ENCODE measurements around the gene AP1G2. TPM values are rescaled to one million over a fixed set of nuclear protein-coding genes. Genes with fewer than 3 reads are reported as not detected.

AP1G2 gene
- total RNA-seq, 6 donors from 2014 or later: 73.9 to 418 (median 140) TPM

DNA sequence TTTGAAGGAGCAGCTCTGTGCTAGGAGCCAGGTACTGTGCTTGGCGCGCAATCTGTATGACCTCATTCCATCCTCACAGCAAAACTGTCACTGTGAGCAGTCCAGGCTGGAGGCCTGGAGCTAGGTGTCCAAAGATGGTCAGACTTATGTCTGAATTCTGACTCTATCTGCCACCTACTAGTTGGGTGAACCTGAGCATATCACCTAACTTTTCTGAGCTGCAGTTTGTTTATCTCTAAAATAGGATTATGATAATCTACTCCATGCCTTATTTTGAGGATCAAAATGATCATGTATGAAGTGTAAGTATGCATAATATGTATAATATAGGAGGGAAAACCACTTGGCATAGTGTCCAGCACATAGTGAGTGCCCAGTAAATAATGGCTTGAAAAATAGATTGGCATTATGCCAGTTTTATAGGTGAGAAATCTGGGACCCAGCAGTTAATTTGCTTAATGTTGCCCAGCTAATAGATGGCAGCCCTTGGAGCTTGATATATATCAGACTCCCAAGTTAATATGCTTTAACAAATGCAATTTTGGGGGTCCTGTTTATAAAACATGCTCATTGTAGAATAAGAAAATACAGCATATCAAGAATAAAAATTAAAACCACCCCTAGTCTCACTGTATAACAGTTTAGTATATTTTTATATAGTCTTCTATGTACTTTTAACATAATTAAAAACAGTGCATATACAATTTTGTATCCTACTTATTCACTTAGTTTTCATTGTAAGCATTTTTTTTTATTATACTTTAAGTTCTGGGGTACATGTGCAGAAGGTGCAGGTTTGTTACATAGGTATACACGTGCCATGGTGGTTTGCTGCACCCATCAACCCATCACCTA is 15.5 kb upstream of the AP1G2 start:
- no peak overlapping the region for H3K27ac ChIP-seq
- no peak for ATAC-seq (ENCODE audit: low FRiP score in 2 of 2)

DNA sequence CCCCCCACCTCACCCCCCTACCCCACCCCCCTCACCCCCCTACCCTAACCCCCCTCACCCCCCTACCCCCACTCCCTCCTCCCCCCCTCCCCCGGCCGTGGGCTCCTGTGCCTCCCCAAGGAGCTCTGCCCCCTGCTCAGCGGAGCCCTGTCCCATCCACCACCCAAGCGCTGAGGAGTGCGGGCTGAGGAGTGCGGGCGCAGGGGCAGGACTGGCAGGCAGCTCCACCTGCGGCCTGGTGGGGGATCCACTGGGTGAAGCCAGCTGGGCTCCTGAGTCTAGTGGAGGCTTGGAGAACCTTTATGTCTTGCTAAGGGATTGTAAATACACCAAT is 13.3 kb upstream of the AP1G2 start:
- H3K27me3 ChIP-seq: peaks cover 0 to 29% (median 19%) of the 10 kb centered on the region in 4 donors
- WGBS, 2 donors: 100% methylated on average over 1 of the region's 8 CpGs; no CpG with 5 or more reads in 1 of the 2 donors
- TF ChIP-seq EP300 (IDR thresholded peaks at IDR 0.05) (no peak), POLR2A (IDR thresholded peaks at IDR 0.05) (no peak), POLR2AphosphoS5 (IDR thresholded peaks at IDR 0.05) (no peak)
- TF ChIP-seq, protein P1, sequence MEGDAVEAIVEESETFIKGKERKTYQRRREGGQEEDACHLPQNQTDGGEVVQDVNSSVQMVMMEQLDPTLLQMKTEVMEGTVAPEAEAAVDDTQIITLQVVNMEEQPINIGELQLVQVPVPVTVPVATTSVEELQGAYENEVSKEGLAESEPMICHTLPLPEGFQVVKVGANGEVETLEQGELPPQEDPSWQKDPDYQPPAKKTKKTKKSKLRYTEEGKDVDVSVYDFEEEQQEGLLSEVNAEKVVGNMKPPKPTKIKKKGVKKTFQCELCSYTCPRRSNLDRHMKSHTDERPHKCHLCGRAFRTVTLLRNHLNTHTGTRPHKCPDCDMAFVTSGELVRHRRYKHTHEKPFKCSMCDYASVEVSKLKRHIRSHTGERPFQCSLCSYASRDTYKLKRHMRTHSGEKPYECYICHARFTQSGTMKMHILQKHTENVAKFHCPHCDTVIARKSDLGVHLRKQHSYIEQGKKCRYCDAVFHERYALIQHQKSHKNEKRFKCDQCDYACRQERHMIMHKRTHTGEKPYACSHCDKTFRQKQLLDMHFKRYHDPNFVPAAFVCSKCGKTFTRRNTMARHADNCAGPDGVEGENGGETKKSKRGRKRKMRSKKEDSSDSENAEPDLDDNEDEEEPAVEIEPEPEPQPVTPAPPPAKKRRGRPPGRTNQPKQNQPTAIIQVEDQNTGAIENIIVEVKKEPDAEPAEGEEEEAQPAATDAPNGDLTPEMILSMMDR (IDR thresholded peaks at IDR 0.05): no peak

More for the DNA sequence above, 15.5 kb upstream of the AP1G2 start:
- H3K4me3 ChIP-seq: no peak overlapping the region
- H3K36me3 ChIP-seq: no peaks in the 10 kb centered on the region
- no peak for DNase-seq
- H3K27me3 ChIP-seq: peaks cover 0 to 7% (median under 1%) of the 10 kb centered on the region in 4 donors
- TF ChIP-seq POLR2AphosphoS5 (IDR thresholded peaks at IDR 0.05) (no peak), EP300 (IDR thresholded peaks at IDR 0.05) (no peak), POLR2A (IDR thresholded peaks at IDR 0.05) (no peak)
- TF ChIP-seq, protein P1 (IDR thresholded peaks at IDR 0.05): no peak
- H3K9me3 ChIP-seq: no peaks in the 10 kb centered on the region
- H3K4me1 ChIP-seq: no peaks in the 10 kb centered on the region
- WGBS, 2 donors: 76 to 82% methylated on average over 3 of the region's 3 CpGs

DNA sequence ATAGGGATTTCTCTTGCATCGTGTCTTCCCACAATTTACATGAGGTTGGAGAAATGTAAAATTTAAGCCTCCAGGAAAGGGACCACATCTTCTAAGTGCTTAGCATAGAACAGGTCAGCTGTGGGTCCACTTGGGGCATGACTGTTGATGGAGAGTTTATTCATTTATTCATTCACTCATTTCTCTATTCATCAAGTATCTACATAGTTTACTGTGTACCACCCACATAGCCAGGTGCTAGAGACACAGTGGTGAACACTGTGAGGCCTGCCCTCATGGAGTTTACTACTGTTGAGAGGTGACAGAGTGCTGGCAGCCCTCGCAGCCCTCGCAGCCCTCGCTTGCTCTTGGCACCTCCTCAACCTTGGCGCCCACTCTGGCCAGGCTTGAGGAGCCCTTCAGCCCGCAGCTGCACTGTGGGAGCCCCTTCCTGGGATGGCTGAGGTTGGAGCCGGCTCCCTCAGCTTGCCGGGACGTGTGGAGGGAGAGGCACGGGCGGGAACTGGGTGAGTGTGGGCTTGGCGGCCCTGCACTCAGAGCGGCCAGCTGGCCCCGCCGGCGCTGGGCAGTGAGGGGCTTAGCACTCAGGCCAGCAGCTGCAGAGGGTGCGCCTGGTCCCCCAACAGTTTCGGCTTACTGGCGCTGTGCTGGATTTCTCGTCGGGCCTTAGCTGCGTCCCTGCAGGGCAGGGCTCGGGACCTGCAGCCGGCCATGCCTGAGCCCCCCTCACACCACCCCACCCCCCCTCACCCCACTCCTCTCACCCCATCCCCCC is 12.7 kb upstream of the AP1G2 start:
- Histone ChIP-seq H3K4me1 (peaks cover 17 to 22% (median 19%) of the 10 kb centered on the region in 4 donors), H3K4me3 (no peak overlapping the region), H3K9me3 (no peaks in the 10 kb centered on the region), H3K27me3 (peaks cover 0 to 34% (median 24%) of the 10 kb centered on the region in 4 donors), H3K27ac (no peak overlapping the region), H3K36me3 (no peaks in the 10 kb centered on the region)
- TF ChIP-seq, protein P1 (IDR thresholded peaks at IDR 0.05): no peak
- no peak for TF ChIP-seq EP300 (IDR thresholded peaks at IDR 0.05)
- TF ChIP-seq POLR2A (IDR thresholded peaks at IDR 0.05): no peak
- no peak for TF ChIP-seq POLR2AphosphoS5 (IDR thresholded peaks at IDR 0.05)
- peak in 1 of 2 donors; percentile 62 for DNase-seq
- 91 to 94% methylated on average over 10 to 23 of the region's 24 CpGs for WGBS, 2 donors
- ATAC-seq (ENCODE audit: low FRiP score in 2 of 2): no peak

More for the DNA sequence above, 13.3 kb upstream of the AP1G2 start:
- H3K27ac ChIP-seq: no peak overlapping the region
- DNase-seq (peak in 1 of 2 donors; percentile 57), ATAC-seq (ENCODE audit: low FRiP score in 2 of 2) (no peak)
- no peak overlapping the region for H3K4me3 ChIP-seq
- peaks cover 16 to 19% (median 18%) of the 10 kb centered on the region in 4 donors for H3K4me1 ChIP-seq
- H3K9me3 ChIP-seq: no peaks in the 10 kb centered on the region
- H3K36me3 ChIP-seq: no peaks in the 10 kb centered on the region

DNA sequence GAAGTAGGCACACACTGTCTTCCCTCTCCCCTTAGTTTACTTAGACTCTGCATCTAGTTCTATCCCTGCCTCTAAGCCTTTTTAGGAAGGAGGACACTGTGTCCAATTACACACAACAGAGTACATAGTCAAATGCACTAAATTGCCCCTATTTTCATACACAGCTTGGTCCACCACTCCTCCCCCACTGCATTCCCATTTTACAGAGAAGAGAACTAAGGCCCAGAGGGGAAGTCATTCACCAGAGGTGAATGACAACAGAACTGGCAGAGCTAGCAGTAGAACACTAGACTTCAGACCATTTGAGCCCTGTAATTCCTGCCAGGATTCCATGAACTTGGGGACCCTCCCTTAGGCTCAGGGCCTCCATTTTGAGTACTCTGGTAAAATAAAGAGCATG is 12.1 kb upstream of the AP1G2 start:
- Histone ChIP-seq H3K4me1 (peaks cover 17 to 22% (median 19%) of the 10 kb centered on the region in 4 donors), H3K36me3 (no peaks in the 10 kb centered on the region), H3K27me3 (peaks cover 0 to 34% (median 24%) of the 10 kb centered on the region in 4 donors), H3K9me3 (no peaks in the 10 kb centered on the region), H3K27ac (no peak overlapping the region), H3K4me3 (no peak overlapping the region)
- no peak for DNase-seq
- ATAC-seq (ENCODE audit: low FRiP score in 2 of 2): no peak
- TF ChIP-seq, protein P1 (IDR thresholded peaks at IDR 0.05): no peak
- TF ChIP-seq POLR2A (IDR thresholded peaks at IDR 0.05): no peak
- no peak for TF ChIP-seq EP300 (IDR thresholded peaks at IDR 0.05)
- no peak for TF ChIP-seq POLR2AphosphoS5 (IDR thresholded peaks at IDR 0.05)

Measured in upper lobe of left lung (tissue), 6 donors.